GM18867 (cell line): ENCODE measurements around the gene MBP.
"Not testable (repeated sequence)": the region's sequence is repeated elsewhere in the genome, so short reads cannot be mapped to it uniquely, and the experiment has no call there.

Source experiments
- ATAC-seq: cut with Tn5 transposase; IDR thresholded peaks from one replicate; pipeline ENCODE4 v1.9.1; 2021; ENCODE audit warnings: mild to moderate bottlenecking, moderate library complexity; ENCODE audit not compliant: unreplicated experiment

The MBP gene

DNA sequence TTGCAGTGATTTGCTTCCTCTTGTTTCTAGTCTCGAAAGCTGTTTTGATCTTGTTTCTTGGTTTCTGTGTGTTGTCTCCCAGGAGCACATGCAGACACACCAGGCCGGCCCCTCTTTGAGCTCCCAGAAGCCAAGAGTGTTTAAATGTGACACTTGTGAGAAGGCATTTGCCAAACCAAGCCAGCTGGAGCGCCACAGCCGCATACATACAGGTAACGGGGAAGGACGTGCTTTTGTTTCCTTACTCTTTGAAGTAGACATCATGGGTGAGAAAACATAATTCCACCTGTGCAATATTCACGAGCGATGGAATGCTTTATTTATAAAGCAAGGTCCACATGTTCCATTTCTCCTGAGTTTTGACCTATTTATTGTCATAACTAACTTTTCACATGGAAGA, 173.0 kb downstream of the MBP start:
- no peak for ATAC-seq

DNA sequence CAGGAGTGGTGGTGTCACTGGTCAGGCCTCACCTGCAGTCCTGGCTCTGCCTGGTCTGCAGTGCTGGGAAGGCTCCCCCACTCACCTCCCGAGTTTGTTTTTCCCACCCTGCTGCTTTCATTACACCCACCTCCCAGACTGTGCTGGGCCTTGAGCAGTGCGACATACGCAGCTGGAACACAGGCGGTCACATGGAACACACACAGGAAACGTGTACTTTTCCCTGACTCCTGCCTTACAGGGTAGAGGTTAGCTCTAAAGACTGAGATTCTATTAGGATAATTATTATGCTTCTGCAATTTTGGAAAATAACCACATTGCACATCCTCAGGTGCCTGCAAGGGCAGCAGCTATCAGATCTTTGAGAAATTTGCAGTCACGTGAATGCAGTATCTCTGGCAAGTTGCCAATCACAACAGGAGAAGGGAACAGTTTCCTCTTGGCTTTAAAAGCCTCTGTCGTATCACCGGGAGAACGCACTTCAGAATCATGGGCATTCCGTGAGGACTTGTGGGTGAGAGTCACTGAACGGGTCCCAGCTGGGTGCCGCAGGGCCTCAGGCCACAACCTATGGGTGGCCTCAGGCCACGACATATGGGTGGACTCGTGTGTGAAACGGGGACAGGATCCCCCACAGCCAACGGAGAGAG, 173.8 kb downstream of the MBP start:
- ATAC-seq: no peak

DNA sequence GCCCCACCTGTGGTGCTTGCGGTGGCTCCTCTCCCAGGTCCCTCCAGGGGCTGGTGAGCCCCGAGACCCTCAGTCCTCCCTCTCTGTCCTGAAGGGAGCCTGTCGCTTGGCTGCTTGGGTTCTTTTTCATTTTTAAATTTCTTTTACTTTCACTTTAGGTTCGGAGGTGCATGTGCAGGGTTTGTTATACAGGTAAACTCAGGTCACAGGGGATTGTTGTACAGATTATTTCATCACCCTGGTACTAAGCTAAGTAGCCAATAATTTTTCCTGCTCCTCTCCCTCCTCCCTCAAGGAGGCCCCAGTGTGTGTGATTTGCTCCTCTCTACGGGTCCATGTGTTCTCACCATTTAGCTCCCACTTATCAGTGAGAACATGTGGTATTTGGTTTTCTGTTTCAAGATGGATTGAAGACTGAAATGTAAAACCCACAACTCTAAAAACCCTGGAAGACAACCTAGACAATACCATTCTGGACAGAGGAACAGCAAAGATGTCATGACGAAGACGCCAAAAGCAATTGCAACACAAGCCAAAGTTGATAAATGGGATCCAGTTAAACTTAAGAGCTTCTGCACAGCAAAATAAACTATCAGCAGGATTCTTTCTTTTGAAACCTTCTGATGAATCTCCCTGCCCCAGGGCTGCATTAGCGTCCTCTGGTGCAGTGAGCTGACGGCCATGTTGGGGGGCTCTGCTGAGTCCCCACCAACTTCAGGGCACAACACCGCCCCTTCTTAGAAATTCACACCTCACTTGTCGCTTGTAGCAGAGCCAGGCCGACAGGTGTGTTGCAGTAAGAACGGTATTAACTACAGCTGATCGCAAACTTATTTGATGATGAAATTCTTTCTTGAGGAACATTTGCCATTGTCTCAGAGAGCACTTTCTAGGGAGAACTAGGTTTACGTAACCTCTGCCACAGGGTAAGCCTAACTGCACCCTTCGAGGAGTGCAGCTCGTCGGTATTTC, 174.9 kb downstream of the MBP start:
- ATAC-seq: no peak

DNA sequence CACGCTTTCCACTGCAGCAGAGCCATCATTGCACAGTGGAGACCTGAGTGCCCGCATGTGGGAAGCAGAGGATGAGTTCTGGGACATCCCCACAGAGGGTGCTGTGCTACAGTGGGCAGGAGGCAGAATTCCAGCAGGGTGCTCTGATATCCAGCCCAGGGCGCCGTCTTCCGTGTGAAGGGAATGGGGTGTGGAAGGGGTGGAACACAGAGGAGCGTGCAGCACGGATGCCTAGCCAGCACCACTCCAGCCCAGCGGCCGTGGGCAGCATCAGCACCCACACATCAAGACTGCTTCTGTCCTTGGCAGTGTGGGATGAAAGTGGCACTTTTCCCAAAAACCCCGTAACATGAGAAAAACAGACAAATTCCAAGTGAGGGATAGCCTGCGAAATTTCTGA, 175.9 kb downstream of the MBP start:
- ATAC-seq: no peak

DNA sequence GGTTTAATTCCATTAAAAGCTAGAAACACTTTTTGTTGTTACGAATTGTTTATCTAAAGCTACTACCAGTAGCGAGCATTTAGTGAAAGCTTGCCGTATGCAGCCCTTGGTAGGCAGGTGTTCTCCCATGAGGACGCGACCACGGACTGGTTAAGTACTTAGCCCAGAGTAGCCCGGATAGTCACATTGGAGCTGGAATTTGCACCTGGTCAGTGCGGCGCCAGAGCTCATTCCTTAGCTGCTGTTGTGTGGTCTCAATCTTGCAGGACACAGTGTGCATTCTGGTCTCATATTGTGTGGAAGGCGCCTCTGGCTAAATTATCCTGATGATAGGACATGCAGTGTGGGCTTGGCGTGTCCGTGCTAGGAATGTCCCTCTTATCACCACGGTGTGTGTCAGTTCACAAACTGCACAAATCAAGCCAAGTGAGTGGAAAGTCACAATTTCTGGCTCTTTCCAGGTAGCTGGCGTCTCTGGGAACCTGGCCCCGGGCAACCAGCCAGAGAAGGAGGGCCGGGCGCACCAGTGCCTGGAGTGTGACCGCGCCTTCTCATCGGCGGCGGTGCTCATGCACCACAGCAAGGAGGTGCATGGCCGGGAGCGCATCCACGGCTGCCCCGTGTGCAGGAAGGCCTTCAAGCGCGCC, 176.9 kb downstream of the MBP start:
- ATAC-seq: no peak

DNA sequence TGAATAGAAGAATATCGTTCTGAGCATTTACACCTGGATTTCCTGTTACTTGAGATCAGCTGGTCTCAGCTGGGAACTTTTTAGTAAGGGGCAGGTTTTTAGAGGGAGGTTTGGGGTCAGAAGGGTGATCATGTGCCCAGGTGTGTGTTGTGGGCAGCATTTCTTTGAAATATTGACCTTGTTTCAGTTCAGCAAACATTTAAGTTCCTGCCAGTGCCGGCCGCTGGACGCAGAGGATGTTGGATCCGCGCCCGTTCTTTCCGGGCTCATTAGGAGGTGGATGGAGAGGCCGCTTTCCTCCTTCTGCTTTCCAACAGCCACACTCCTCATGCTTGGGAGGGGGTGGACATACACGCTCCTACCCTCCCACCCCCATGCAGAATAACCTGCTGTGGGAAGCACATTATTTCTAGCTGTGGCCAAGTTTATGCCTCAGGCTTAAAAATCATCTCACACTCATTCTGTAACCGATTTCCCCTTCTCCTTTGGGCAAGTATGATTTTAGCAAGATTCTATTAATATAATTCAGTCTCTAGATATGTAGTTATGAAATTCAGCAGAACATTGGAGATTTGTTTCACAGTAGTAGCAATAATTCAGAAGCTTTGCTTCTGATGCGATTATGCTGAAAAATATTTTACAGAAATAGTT, 178.9 kb downstream of the MBP start:
- no peak for ATAC-seq

DNA sequence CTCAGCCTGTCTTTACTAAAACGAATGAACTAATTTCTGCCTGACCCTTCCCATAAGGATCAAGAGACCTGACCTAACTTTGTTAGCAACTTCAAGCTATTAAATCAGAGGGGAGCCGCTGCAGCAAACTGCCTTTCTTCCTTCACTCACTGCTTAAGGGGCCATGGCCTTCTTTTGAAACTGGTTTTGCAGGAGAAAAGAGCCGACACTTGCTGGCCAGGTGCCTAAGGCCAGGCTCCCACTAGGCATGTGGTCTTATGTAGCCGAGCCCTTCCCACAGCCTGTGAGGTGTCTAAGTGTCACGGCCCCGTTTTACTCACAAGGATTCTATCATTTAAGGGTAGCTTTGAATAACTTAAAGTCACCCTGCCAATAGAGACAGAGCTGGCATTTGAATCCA, 179.4 kb downstream of the MBP start:
- no peak for ATAC-seq

DNA sequence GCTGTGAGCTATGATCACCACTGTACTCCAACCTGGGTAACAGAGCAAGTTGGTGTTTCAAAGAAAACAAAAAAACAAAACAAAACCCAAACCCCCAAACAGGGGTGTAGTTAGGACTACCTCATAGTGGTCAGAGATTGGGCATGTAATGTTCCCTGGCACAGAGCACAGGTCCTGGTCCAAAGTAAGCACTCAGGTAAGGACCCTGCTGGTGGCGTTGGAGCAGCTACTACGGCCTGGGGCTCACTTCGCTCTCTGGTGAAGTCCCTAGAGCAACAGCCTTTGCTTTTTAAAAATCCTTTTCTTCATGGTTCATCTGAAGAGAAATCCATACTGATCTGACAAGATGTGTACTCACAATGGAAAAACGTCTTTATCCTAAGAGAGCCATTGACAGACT, 179.8 kb downstream of the MBP start:
- no peak for ATAC-seq

DNA sequence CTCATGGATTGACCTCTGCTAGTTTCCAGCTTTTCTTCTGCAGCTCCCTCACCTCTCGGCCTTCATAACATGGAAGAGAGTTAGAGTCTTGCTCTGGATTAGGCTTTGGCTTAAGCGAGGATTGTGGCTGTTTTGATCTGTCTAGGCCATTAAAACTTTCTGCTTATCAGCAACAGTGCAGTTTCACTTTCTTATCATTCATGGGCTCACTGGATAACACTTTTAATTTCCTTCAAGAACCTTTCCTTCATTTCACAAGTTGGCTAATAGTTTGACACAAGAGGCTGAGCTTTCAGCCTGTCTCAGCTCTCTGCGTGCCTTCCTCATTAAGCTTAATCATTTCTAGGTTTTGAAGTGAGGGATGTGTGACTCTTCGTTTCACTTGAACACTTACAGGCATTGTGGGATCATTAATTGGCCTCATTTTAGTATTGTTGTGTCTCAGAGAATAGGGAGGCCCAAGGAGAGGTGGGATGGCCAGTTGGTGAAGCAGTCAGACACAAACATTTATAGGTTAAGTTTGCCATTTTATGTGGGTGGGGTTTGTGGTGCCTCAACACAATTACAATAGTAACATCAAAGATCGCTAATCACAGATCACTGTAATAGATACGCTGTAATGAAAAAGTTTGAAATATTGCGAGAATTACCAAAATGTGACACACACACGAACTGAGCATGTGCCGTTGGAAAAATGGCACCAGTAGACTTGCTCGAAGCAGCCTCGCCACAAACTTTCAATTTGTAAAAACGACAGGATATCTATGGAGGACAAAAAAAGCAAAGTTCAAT, 180.9 kb downstream of the MBP start:
- ATAC-seq: no peak

DNA sequence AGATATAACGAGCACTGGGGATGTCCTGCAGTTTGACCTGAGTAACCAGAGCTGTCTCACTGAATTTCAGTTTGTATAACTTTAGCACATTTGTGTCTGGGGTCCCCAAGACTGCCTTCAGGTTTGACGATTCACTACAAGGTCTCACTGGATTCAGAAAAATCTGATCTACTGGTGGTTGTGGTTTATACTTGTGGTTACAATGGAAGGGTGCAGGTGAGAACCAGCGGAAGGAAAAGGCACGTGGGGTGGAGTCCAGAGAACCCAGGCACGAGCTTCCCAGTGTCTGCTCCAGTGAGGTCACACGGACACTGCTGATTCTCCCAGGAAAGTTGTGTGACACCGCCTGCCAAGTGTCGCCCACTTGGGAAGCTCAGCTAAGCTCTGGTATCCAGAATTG, 184.2 kb downstream of the MBP start:
- ATAC-seq: no peak

DNA sequence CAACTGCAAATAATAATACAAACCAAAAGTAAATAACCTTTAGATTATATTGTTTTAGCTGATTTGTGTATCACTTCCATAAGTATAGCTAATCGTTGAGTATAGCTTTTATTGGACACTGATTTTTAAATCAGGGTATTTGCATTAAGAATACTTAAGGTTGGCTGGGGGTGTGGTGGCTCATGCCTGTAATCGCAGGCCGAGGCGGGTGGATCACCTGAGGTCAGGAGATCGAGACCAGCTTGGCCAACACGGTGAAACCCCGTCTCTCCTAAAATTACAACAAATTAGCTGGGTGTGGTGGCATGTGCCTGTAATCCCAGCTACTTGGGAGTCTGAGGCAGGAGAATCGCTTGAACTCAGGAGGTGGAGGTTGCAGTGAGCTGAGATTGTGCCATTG, 188.2 kb downstream of the MBP start:
- not testable (repeated sequence) for ATAC-seq

DNA sequence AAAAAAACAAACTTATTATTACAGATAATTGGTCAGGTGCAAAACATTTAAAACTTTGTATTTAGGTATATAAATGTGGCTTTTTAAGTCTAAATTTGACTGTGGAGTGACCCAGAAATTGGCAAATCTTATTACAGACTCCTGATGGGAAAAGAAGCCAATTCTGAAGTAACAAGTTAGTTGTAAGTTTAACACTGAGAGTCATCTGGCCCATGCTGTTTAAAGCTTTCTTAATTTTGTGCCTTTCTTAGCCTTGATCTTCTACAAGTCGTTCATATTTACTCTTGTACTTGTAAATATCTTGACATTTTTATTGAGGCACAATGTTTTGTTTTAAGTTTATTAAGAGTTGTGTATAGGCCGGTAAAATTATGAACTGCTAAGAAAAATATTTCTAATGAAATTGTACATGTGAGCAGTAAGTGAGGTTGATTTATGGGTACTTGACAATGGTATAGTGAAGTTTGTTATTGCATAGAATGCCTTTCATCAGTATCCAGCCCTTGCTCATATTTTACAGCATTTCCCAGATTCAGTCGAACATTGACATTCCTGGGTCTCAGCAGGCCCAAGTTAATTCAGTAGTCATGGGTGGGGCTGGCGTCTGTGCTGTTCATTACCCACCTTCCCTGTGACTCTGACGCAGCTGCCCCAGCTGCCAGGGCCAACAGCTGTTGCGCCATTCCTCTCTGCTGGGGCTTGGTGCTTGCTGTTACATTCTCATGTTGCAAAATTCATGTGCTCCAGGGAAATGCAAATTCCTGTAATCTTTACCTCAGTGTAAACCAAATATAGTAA, 188.8 kb downstream of the MBP start:
- ATAC-seq: no peak

DNA sequence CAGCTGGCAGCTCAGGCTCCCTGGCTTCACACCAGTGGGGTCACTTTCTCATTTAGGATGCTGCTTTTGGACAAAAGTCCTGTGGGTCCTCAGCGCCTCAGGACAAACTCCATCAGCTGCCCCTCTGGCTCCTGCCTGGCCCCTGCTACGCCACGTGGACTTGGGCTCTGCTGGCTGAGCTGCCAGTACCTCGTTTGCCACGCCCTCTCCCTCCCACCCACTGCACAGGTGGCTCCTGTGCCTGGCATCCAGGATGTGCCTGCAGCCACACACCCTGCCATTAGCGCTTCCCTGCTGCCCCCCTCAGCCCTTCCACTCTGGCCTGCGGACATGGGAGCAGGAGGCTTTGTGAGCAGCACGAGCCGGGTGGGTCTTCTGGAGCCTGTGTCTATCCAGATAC, 191.3 kb downstream of the MBP start:
- no peak for ATAC-seq

DNA sequence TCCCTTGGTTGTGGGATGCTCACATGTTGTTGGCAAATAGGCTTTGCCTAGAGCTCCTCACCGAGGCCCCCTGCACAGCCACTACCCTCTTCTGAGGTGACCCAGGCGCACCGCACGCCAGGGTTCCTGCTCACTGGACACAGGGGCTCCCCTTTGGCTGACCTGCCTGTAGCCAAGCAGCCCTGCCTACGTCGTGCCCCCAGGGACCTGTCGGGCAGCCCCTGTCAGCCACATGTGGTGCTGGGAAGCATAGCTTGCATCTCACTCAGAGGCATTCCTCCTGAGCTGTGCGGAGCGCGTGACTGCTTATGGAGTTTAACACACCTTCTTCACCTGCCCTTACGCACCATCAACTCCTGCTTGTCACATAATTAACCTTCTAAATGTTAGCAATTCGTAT, 194.0 kb downstream of the MBP start:
- ATAC-seq: no peak

DNA sequence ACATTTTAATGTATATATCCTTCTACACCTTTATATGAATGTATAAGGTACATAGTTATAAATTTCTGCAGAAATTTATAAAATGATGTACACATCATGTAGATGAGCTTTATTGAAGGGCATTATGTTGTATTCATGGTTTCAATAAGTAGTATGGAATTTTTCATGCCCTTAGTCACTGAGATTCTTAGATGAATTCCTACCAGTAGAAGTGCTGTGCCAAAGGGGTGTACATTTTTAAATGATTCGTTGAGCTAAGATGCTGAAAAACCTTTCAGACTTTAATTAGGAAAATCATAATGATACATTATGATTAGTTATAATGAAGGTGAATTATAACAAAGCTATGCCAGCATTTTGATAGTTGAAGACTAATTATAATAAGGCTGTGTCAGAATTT, 195.0 kb downstream of the MBP start:
- ATAC-seq: no peak

DNA sequence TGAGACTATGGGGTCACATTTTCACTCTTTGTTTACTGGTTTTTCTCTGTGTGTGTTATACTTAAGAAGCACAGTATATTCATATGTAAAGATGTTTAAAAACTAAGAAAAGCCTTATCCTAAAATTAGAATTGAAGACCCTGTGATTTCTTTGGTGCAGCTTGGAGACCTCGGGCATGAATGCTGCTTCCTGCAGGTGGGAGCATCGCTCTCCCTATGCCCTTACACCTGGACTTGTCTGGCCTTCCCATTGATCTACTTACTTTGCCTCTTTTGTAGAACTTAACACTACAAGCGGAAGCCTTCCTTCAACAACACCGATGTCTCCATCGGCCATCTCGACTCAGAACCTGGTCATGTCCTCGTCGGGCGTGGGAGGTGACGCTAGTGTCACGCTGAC, 195.7 kb downstream of the MBP start:
- ATAC-seq: no peak

DNA sequence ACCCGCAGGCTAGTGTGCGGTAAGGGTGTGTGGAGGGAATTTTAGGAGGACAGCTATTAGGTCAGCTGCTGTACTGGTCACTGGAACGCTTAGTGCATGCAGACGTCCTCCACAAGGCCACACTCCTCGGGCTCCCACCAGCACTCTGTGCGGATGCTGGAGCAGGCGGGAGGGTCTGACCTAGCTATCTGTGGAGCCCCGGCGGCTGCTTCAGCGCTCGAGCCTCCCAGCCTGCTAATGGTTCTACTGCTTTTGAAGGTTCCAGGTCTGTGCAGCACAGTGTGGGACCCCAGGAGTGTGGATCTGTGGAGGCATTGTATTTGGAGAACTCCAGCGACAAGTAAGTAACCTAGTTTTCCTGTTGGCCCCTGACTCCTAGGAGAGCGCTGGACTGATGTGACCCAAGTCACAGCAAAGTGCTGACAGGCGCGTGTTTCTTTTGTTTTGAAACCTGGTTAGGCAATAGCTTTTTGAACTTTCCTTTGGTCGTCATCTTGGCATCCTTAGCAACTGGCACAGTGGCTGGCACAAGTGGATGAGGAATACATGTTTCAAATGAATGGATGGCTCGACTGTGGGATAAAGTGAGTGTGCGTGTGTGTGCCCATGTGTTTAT, 196.8 kb downstream of the MBP start:
- ATAC-seq: no peak

DNA sequence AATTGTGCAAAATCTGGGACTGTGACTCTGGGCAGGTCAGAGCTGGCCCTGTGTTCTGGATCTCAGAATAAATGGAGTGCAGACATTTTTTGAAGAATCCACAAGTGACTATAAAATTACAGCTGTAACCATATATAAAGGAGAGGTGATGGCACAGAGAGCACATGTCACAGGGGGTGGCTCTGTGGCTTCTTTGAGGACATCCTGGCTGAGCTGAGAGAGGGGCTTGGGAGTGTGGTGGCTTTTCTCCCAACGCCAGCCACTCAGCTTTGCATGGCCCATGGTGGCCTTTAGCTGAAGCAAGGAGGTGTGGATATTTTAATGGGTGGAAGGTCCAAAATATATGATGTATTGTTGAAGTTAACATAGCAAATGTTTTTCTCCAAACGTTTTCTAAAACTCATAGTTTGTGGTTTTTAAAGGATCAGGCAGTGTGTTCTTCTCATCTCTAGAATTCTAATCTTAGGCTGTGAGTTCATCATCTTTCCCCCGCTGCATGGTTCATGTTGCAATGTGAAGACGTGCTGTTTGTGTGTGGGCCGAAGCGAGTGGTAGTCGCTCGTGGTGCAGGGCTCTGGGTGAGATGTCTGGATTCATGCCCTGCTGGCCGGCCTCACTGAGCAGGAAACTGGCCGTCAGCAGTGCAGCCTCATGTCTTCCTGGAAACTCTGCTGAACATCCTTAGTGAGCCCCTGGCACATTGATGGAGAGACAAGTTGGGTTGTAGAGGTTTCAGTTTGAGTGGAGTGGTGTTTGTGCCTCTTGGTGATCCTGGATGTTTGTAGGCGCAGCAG, 200.4 kb downstream of the MBP start:
- ATAC-seq: no peak

DNA sequence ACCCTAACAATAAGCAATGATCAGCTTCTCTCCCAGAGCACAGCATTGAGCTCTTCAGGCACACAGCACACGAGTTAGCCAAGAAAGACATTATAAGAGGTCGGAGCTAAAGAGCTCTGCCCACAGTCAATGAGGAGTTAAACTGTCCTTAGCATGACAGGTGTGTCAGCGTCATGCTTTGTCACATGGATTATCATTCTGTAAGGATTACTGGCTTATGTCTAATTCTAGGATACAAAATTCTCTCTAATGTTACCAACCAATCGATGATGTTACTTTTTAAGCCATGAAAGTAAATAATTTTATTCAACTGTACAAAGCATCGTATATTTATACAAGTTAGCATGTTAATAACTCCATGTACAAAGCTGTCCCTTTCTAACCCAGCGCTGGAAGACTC, 201.4 kb downstream of the MBP start:
- ATAC-seq: no peak
